GM04504 (cell line): ENCODE measurements around the gene RXRB.

Experiments used
- DNase-seq: peaks from one replicate; pipeline ENCODE4 v3.0.0-alpha.2; 2012; ENCODE audit warnings: low read depth

RXRB gene

DNA sequence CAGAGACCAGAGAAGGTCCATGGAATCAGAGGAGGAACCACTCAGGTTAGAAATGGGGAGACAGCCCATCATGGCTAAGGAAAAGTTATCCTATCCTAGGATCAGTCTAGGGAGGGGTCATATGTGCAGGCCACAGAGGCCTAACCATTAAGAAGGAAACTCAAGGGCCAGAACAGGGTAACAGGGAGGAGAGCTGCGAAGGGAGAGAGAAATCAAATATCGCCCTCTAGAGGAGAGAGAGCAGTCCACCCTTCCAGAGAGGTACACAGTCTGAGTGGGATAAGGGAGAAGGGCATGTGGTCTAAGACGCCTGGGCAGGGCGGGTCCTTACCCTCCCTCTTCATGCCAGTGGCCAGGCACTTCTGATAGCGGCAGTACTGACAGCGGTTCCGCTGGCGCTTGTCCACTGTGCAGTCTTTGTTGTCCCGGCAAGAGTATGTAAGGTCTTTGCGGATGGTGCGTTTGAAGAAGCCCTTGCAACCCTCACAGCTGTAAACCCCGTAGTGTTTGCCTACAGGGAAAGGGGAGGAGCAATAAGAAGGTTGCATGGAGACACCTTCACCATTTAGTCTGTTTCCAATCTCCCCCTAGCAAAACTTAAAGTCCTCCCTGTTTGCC, 2.9 kb downstream of the RXRB start:
- DNase-seq, result no peak

DNA sequence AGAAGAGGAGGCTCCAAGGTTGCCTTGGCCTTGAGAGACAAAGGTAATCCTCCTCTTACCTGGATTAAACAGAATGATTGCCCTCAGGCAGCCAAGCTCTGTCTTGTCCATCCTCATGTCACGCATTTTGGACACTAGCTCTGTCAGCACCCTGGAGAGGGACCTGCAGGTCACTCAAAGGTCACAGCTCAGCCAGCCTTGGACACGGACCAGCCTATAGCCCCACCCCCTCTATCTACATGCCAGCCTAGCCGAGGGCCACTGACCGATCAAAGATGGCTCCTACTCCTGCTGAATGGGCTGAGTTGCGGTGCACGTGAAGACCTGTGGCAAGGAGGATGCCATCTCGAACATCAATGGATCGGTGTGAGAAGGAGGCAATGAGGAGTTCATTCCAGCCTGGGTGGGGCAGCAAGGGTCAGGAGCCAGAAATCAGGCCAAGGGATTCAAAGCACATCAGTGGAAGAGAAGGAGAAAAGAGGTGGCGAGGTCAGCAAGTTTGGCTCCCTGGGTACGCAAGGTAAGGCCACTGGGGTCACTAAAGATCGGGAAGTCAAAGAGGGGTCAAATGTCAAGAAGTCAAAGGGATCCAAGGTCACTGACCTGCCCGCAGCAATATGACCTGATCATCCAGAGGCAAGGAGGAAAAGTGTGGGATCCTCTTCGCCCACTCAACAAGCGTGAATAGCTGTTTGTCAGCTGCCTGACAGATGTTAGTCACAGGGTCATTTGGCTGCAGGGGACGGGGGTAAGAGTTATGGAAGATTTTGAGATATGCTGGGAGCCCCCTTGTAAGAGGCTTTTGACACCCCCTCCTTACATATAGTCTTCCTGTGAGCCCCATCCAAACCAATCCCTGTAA, 4.9 kb downstream of the RXRB start:
- DNase-seq, result no peak

DNA sequence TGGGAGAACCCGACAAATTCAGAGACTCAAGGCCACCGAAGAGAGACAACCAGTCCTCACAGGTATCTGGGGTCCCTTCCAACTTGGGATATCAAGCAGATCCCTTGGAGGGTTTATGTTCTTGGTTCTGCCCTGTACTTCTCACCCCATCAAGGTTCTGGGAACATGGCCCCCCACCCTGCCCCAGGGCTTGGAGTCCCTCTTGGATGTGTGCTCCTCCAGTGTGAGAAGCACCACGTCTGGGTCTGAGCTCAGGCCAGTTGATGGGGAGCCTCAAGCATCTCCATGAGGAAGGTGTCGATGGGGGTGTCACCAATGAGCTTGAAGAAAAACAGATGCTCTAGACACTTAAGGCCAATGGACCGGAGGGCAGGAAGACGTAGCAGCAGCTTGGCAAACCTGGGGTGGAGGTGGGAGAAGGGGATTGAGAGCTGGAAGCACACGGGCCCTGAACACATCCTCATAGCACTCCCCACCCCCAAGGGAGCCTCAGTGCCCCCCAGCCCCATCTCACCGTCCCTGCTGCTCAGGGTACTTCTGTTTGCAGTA, 6.0 kb downstream of the RXRB start:
- no peak for DNase-seq

DNA sequence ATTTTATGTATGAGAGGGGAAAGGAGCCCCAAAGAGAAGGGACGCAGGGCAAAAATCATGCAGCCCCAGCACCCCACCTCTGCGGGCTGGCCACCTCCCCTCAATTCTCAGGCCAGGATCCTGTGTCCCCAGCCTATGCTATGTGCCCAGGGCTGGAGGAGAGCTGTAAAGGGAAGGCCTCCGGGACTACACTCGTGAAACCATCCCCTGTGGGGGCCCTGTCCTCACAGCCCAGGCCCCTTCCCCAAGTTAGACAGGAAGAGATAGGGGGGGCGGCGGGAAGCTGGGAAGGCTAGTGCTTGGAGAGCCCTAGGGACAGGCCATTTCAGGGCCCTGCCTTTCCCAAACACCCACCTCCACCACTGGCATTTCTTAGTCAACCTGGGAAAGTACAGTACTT, 6.8 kb downstream of the RXRB start:
- no peak for DNase-seq

DNA sequence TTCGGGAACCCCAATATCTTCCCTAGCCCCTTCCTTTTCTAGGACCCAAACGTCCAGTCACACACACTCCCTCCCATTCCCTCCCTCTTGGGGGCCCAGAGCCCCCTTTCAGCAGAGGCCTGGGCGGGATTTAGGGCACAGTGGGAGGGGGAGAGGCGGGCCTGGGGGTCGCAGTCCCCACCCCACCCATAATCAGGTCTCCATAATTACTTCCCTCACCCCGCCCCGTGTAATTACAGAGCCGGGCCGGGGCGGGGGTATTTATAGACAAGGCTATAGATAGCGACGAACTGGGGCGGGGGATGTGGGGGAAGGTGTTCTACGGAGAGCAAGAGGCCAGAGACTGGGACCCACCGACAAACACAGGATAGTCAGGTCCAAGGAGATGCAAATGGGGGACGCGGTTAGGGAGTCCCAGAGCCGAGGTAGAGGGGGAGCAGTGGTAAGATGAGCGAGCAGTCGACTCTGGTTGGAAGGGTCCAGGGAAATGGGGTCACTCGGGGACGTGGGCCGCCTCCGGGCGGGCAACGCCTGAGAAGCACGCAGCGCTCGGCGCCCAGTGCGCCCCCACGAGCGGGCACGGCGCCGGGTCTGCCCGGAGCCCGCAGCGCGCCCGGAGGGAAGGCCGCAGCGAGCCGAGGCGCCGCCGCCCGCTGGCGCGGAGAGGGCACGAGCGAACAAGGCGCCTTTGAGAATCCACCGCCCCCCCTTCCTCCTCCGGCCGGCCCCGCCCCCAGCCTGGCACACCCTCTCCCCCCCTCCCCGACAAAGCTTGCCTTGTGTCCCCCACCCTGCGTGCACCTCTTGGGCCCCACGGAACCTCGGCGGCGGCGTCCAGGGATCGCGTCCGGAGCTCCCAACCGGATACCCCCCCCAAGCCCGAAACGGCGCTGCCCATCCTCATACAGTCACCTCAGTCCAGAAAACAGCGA, 7.5 kb downstream of the RXRB start:
- no peak for DNase-seq

DNA sequence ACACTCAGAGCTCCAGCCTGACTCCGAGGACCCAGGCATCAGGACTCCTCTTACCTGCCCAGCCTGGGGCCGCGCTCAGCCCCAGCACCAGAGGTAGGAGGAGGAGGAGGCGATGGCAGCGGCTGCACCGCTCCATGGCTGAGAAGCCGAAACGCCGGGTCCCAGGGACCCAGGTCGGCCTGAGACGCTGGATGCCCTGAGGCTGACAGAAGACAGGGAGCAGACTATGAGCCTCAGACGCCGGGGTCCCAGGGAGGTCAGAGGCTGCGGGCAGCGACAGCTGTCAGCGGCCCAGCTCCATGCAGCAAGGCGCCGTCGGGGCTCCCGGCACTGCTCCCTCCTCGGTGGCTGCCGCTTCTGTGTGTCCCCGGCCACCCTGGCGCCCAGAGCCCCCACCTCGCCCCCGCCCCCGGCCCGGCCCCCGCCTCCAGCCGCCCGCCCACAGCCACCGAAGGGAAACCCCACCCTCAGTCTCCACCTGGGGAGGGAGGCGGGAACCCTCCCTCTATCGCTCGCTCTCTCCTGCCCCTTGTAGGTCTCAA, 8.3 kb downstream of the RXRB start, which contains the start of gene COL11A2:
Gene COL11A2 (minus strand): TSS at position 363 of the 542 bp plus-strand sequence. CDS start 227 bp downstream, at position 136.
- DNase-seq, result no peak

DNA sequence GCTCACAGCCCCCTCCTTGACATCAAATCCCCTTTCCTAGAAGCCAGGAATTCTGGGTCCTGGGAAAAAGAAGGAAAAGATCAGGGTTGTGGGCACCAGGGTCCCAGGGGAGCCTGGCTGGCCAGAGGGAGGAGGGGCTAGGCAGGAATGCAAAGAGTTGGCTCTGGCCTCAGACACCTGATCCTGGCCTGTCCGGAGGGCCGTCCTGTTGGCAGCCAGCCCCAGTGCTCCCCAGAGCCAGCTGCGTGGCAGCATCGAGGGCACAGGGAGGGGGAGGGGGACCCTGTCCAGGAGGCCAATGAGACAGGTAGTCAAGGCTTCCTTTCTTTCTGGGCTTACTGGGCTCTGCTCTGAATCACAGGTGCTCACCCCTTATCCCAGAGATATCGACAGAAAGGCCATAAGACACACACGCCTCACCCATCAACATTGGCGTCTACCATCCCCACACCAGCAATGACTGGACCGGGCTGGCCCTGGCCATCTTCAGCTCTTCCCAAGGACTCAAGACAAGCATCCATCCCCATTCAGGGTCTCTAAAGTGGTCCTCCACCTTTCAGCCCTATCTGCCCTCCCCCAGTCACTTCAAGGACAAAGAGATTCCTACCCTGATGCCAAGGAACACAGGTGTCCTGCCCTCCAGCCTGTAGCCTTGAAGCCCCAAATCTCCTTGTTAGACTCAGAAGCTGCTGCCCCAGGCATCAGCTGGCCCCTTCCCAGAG, 8.9 kb downstream of the RXRB start:
- no peak for DNase-seq

DNA sequence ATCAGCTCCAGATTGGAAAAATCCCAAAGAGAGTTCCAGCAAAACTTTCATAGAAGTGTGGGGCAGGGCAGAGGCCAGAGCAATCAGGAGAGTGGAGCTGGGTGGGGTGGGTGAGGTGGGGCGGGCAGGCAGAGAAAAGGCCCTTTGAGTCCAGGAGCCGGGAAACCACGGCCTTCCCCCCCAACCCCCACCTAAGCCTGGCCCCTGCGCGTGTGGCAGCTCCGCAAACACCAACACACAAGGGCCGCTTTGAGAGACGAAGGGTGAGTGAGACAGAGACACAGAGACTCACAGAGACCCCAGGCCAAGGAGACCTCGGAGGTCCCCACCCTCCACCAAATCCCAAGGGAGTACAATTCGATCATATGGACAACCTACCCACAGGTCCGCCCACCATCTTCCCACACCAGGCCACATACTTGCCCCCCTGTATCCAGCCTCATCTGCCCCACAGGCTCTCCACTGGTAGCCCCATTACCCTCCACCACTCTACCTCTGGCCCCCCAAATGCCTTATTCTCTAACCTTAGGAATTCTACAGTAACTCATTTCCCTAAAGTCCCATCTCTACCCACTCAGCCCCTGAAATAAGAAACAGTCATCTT, 9.9 kb downstream of the RXRB start:
- no peak for DNase-seq

DNA sequence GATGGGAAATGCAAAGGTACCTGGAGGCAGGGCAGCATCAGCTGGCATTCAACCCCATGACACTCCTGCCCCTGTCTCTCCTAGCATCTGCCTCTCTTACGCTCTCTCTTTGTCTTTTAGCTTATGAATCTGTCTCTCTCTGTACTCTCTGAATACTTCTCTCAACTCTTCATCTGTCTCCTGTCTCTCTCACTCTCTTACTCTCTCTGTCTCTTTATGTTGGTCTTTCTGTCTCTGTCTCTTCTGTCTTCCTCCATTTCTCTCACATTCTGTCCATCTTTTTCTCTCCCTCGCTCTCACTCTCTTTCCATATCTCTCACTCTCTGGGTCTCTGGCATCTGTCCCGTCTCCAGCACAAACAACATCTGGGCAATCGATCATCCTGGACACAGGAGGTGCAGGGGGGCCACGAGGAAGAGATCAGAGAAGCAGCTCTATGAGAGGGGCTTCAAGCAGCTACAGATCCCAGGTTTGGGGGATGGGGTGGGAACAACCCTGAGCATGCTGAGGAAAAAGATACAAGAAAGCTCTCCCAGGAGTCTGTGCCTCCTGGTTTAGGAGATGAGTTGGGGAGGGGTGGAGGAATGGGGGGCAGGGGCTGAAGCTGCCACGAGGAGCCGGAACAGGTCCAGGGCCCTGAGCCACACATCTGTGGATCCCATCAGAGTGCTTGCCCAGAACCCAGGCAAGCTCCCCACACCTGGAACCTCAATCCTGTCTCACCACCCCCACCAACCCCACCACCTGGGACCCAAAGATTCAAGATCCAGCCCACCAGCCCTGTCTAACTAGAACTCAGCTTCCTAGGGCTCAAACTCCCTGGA, 10.6 kb downstream of the RXRB start:
- no peak for DNase-seq

DNA sequence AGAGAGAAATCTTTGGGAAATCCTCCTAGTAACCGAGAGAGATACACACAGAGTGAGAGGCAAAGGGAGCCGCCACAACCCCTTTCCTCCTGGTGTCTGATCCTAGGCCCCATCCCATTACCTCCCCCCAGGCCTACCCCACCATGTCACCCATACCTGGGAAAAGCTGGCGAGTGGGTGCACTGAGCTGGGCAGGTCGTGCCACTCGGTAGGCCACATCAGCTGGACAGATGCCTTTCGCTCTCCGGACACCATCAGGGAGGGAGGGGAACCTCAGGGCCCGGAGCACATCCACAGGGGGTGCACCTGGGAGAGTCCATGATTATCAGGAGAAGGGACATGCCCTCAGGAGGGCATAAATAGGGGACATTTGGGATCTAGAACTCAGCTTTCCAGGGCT, 11.3 kb downstream of the RXRB start:
- no peak for DNase-seq

DNA sequence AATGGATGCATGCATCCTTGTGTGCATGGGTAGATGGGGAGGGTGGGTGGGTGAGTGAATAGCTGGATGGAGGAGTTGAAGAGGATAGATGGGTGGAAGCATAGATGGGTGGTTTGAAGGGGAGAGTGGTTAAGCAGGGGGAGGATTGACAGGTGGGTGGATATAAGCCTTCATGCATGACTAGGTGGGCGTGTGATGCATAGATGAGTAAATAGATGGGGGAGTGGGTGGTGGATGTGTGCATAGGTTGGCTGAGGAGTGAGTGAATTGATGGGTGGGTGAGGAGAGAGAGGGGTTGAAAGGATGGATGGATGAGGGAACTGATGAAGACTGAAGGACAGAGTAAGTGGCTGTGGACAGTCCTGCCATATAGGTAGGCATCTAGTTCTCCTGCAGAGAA, 12.7 kb downstream of the RXRB start:
- DNase-seq, result no peak

DNA sequence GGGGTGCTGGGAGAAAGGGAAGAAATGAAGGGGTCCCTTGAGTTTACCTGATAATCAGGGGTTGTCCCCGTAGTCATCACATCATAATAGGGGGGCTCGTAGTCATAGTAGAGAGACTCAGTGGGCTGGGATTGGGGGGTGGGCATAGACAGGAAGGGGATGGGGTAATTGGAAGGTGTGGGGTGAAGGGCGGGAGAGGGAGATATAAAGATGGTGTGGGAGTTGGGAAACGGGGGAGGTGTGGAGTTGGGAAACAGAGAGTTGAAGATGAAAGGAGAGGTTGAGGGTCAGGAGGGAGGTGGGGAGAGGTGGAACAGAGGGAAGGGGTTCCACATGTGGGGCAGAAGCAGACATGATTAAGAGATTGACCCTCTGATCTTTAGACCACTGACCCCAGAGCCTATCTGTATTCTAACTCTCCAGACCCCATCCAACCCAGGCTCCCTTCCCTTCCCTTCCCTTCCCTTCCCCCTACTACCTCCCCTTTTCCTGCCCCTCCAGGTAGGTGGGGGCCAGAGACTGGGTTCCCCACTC, 14.7 kb downstream of the RXRB start:
- DNase-seq, result no peak

DNA sequence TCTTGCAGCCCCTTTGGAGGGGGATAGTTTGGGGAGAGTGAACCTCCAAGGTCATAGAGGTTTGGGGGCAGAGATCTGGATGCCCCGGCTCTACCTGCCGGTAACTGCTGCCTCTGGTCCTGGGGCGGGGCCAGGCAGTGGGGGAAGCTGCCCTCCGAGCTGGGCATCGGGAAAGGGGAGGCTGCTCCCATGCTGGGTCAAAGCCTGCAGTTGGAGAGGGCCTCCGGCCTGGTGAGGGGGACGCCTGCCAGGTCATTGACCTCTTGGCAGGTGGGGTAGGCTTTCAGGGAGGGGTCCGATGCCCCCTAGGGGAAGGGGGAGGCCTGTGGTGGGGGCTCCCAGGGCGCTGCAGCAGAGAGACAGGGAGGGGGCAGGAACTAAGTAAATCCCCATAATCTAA, 15.3 kb downstream of the RXRB start:
- no peak for DNase-seq

DNA sequence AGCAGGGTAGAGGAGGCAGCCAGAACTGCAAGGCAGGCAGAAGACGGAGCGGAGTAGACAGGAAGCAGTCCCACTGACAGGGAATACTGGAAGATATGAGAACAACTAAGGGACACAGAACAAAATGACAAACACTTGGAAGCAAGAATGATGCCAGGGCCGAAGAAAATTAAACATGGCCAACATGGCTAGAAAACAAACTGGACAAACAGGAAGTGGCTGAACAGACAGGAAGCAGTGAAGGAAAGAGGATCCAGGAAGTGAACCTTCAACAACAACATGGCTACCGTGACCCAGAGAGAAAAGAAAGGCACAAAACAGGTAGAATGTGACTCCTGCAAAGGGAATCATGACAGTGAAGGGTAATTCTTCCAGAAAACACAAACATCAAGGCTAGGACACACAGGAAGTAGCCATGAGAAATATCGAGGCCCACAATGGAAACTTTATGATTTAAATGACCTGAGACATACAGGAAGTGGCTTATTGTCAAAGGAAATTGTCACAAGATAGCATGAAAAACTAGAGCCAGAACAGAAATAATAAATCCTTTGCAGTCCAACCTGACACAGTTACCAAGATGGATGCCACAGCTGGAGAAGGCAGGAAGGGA, 17.3 kb downstream of the RXRB start:
- no peak for DNase-seq

DNA sequence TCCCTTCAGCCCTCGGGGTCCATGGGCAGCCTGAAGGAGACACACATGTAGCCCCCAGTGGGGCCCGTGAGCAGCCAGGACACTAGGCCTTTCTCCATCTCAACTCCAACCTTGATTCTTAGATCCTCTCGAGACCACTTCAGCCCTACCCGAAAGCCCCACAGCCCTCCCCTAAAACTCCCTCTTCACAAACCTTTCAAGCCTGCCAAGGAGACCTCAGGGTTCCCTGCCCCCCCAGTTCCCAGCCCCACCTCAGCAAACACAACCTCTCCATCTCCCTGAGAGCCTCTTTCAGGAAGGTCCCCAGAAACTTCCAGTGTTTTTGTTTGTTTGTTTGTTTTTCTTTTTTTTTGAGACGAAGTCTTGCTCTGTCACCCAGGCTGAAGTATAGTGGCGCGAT, 19.3 kb downstream of the RXRB start:
- DNase-seq, result no peak

DNA sequence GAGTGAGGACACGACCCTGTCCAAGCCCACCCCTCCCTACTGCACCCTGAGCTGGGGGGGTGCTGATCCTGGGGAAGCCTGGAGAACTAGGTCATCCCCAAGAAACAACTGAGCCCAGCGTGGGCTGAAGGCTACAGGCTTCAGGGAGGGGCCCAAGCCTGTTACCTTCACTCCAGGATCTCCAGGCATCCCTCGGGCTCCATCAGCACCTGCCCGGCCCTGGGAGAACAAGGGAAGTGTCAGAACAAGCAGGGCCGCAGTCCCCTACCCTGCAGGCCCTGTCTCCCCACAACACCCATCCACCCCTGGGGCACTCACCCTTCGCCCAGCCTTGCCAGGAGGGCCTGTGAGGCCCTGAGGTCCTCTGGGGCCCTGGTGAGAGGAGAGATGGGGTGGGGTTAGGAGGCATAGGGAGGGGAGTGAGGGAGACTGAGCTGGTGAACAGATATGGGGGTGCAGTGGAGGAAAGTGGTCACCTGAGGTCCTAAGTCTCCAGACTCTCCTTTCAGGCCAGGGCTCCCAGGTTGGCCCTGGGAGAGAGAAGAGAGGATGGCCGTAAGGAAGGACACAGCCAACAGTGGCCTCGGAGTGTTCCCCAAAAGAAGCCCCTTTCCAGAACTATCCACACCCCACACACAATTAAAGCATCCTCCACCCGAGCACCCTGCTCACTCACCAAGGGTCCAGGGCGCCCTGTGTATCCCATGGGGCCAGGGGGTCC, 21.6 kb downstream of the RXRB start:
- no peak for DNase-seq

DNA sequence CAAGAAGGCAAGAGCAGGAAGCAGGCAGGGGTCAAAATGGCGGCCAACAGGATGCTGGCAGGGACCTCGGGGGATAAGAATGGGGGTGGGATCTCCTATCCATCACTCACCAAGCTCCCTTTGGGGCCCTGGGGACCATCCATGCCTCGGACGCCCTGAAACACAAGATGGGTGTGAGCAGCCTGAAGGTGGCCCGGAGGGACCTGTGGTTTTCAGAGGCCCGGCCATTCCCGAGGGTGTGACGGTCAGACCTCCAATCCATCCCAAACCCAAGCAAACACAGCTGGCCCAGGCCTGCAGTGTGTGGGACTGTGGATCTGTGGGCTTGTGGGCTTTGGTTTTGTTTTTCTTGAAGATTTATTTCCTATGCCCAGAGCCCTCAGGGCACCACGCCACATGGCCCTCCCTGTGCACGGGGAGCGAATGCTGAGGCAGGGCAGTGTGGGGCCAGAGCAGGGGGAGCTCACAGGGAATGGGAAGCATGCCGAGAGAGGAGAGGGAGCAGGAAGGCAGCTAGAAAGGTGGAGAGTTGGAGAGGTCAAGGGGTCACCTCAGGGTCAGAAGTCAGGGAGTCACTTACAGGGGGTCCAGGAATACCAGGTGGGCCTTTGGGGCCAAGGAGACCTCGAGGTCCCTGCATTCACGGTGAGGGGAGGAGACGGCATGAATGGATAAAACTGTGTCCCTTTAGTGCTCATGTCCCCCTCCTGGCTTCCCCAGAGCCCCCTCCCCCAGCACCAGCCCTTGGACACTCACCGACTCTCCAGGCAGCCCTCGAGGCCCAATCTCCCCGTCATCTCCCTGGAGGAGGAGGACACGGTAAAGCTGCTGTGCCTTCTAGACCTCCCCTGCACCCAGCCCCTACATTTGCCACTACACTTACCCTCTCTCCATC, 22.7 kb downstream of the RXRB start:
- no peak for DNase-seq

DNA sequence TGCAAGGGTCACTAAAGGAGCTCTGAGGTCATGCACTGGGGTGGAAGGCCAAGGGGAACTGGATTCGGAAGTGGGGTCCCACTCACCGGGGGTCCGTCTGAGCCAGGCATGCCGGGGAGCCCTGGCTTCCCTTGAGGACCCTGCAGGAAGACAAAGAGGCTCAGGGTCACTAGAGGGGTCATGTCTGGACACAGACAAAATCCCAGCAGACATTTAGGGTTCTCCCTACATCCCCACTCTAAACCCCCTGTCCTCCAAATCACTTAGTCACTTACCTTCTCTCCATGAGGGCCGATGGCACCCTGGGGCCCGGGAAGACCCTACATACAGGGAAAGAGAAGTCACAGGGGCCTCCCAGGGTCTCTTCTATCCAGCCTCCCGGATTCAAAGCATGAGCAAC, 23.6 kb downstream of the RXRB start:
- no peak for DNase-seq
